Brain microvascular endothelial cell (primary cell): ENCODE measurements around the gene HJURP.

Source experiments
- DNase-seq: peaks from one replicate; pipeline ENCODE4 v3.0.0-alpha.2; 2020
- H3K27ac ChIP-seq: fragments of 250-450 bp; sonication (Bioruptor Pico); 2 replicates; pipeline ENCODE4 v1.5.1; 2020; ENCODE audit warnings: mild to moderate bottlenecking, moderate library complexity
- H3K27me3 ChIP-seq: fragments of 250-450 bp; sonication (Bioruptor Pico); replicated peaks from 2 replicates; pipeline ENCODE4 v1.5.1; 2020; ENCODE audit warnings: mild to moderate bottlenecking
- H3K36me3 ChIP-seq: fragments of 250-450 bp; sonication (Bioruptor Pico); replicated peaks from 2 replicates; pipeline ENCODE4 v1.5.1; 2020; ENCODE audit warnings: mild to moderate bottlenecking
- H3K4me3 ChIP-seq: 2 replicates; pipeline ENCODE4 v1.5.1; 2011; ENCODE audit warnings: low read depth, mild to moderate bottlenecking, control low read depth, low read length, moderate library complexity
- CTCF ChIP-seq: IDR thresholded peaks from 2 replicates; pipeline ENCODE4 v1.5.1; 2011; ENCODE audit warnings: low read depth, mild to moderate bottlenecking, moderate library complexity, low read length, control low read depth, inconsistent platforms; ENCODE audit errors: missing control alignments
- in situ Hi-C: cut with HindIII; loops from 2 replicates; pipeline ENCODE4 v1.10.0; 2017; ENCODE audit warnings: low sequenced_read_pairs, low pct_ligation_motif_present

HJURP gene

GRCh38 chr2:233871432-233871831 is 17.1 kb upstream of the HJURP start:
- no peak for DNase-seq
- in situ Hi-C loops = no loop called here
- no peak for TF ChIP-seq CTCF
- H3K4me3 ChIP-seq = no peak overlapping the region
- no peaks in the 10 kb centered on the region for H3K36me3 ChIP-seq
- no peak overlapping the region for H3K27ac ChIP-seq
- no peaks in the 10 kb centered on the region for H3K27me3 ChIP-seq

- in situ Hi-C loops = no loop called here
- H3K36me3 ChIP-seq = no peaks in the 10 kb centered on the region
- peak; percentile 12 for DNase-seq
- peak within 1 kb of the TSS; percentile 64 for H3K4me3 ChIP-seq
- TF ChIP-seq CTCF = no peak
- no peaks in the 10 kb centered on the region for H3K27me3 ChIP-seq
- H3K27ac ChIP-seq = peak within 1 kb of the TSS; percentile 59
Observed at GRCh38 chr2:233867993-233868532, 13.7 kb upstream of the HJURP start, which contains the start of gene MSL3B. TSS of gene MSL3B (minus strand) at chr2:233868386.

GRCh38 chr2:233866479-233866878 is 12.1 kb upstream of the HJURP start:
- no peak for TF ChIP-seq CTCF

GRCh38 chr2:233865838-233866237 is 11.5 kb upstream of the HJURP start:
- H3K36me3 ChIP-seq = no peaks in the 10 kb centered on the region
- no peaks in the 10 kb centered on the region for H3K27me3 ChIP-seq
- peak; percentile 44 for TF ChIP-seq CTCF
- in situ Hi-C loops = no loop called here
- H3K4me3 ChIP-seq = no peak overlapping the region
- no peak overlapping the region for H3K27ac ChIP-seq
- DNase-seq = no peak

More at GRCh38 chr2:233866479-233866878, 12.1 kb upstream of the HJURP start:
- H3K27ac ChIP-seq = no peak overlapping the region
- H3K27me3 ChIP-seq = no peaks in the 10 kb centered on the region
- H3K36me3 ChIP-seq = no peaks in the 10 kb centered on the region
- no peak overlapping the region for H3K4me3 ChIP-seq
- DNase-seq = no peak
- in situ Hi-C loops = no loop called here

- in situ Hi-C loops = no loop called here
- H3K36me3 ChIP-seq = no peaks in the 10 kb centered on the region
- no peak for DNase-seq
- H3K27ac ChIP-seq = no peak overlapping the region
- H3K27me3 ChIP-seq = no peaks in the 10 kb centered on the region
- H3K4me3 ChIP-seq = no peak overlapping the region
- TF ChIP-seq CTCF = no peak
Observed at GRCh38 chr2:233862261-233862768, 8.0 kb upstream of the HJURP start.

- no peaks in the 10 kb centered on the region for H3K36me3 ChIP-seq
- no peak overlapping the region for H3K27ac ChIP-seq
- no peaks in the 10 kb centered on the region for H3K27me3 ChIP-seq
- no peak for DNase-seq
- in situ Hi-C loops = no loop called here
- no peak overlapping the region for H3K4me3 ChIP-seq
- TF ChIP-seq CTCF = no peak
Observed at GRCh38 chr2:233858331-233858730, 4.0 kb upstream of the HJURP start.
